Fibroblast of gingiva (primary cell): ENCODE data around the gene NOS1AP.

Experiments
- DNase-seq: peaks from one replicate; pipeline ENCODE4 v3.0.0-alpha.2; 2011; ENCODE audit warnings: low read depth

Gene NOS1AP

GRCh38 chr1:162090378-162090777, 20.9 kb downstream of the NOS1AP start:
- no peak for DNase-seq

- no peak for DNase-seq
Measured at GRCh38 chr1:162091681-162092524, 22.4 kb downstream of the NOS1AP start.

GRCh38 chr1:162093095-162093494, 23.6 kb downstream of the NOS1AP start:
- no peak for DNase-seq

- no peak for DNase-seq
Measured at GRCh38 chr1:162094271-162094670, 24.8 kb downstream of the NOS1AP start.

GRCh38 chr1:162094723-162095122, 25.2 kb downstream of the NOS1AP start:
- DNase-seq: no peak

- DNase-seq: no peak
Measured at GRCh38 chr1:162107911-162108310, 38.4 kb downstream of the NOS1AP start.

- DNase-seq: no peak
Measured at GRCh38 chr1:162108426-162108825, 38.9 kb downstream of the NOS1AP start.

- no peak for DNase-seq
Measured at GRCh38 chr1:162110910-162111309, 41.4 kb downstream of the NOS1AP start.

GRCh38 chr1:162111572-162111971, 42.1 kb downstream of the NOS1AP start:
- no peak for DNase-seq

GRCh38 chr1:162113419-162113818, 43.9 kb downstream of the NOS1AP start:
- DNase-seq: no peak

- no peak for DNase-seq
Measured at GRCh38 chr1:162117039-162117774, 47.7 kb downstream of the NOS1AP start.

- DNase-seq: no peak
Measured at GRCh38 chr1:162118063-162118462, 48.6 kb downstream of the NOS1AP start.

GRCh38 chr1:162128693-162129356, 59.3 kb downstream of the NOS1AP start:
- DNase-seq: no peak

GRCh38 chr1:162130308-162130707, 60.8 kb downstream of the NOS1AP start:
- no peak for DNase-seq

- no peak for DNase-seq
Measured at GRCh38 chr1:162131400-162132321, 62.2 kb downstream of the NOS1AP start.

GRCh38 chr1:162133566-162133965, 64.1 kb downstream of the NOS1AP start:
- no peak for DNase-seq

- DNase-seq: no peak
Measured at GRCh38 chr1:162134646-162135045, 65.2 kb downstream of the NOS1AP start.

- no peak for DNase-seq
Measured at GRCh38 chr1:162135271-162135775, 65.8 kb downstream of the NOS1AP start.

- peak; percentile 50 for DNase-seq
Measured at GRCh38 chr1:162136760-162137159, 67.3 kb downstream of the NOS1AP start.

- no peak for DNase-seq
Measured at GRCh38 chr1:162137179-162137960, 67.9 kb downstream of the NOS1AP start.

GRCh38 chr1:162138112-162138511, 68.6 kb downstream of the NOS1AP start:
- no peak for DNase-seq
